ENCODE data around the gene L3MBTL4. TPM values are rescaled to one million over a fixed set of nuclear protein-coding genes. Genes with fewer than 3 reads are reported as not detected.

L3MBTL4 gene
- total RNA-seq, 1 donor from 2014 or later = 16.2 TPM

DNA sequence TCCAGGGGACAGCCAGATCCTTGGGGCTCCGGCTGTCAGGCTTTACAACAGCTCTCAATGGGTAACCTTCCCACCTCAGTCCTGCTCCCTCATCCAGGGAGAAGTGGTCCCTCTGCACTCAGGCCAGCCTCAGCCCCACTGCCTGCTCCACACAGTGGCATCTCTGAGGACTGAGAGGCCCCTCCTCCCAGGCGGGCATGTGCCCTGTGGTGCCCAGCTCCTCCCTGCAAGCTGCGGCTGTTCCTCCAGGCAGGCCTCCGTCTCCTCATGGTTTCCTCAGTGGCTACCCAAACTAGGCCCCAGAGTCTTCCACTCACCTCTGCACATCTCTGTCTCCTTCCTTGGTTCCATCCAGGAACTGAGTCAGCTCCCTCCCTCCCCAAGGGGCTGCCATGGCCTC lies 437.7 kb downstream of the L3MBTL4 start:
- H3K36me3 ChIP-seq = no peaks in the 10 kb centered on the region
- TF ChIP-seq, protein P1, sequence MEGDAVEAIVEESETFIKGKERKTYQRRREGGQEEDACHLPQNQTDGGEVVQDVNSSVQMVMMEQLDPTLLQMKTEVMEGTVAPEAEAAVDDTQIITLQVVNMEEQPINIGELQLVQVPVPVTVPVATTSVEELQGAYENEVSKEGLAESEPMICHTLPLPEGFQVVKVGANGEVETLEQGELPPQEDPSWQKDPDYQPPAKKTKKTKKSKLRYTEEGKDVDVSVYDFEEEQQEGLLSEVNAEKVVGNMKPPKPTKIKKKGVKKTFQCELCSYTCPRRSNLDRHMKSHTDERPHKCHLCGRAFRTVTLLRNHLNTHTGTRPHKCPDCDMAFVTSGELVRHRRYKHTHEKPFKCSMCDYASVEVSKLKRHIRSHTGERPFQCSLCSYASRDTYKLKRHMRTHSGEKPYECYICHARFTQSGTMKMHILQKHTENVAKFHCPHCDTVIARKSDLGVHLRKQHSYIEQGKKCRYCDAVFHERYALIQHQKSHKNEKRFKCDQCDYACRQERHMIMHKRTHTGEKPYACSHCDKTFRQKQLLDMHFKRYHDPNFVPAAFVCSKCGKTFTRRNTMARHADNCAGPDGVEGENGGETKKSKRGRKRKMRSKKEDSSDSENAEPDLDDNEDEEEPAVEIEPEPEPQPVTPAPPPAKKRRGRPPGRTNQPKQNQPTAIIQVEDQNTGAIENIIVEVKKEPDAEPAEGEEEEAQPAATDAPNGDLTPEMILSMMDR (IDR thresholded peaks at IDR 0.05) = no peak
- intact Hi-C loops (cut with DNase I) = no loop called here
- H3K27ac ChIP-seq = no peak overlapping the region
- H3K4me3 ChIP-seq = no peak overlapping the region
- H3K27me3 ChIP-seq = no peaks in the 10 kb centered on the region
- H3K4me1 ChIP-seq = no peaks in the 10 kb centered on the region
- no peak for DNase-seq
- no peak for ATAC-seq
- no peaks in the 10 kb centered on the region for H3K9me3 ChIP-seq

DNA sequence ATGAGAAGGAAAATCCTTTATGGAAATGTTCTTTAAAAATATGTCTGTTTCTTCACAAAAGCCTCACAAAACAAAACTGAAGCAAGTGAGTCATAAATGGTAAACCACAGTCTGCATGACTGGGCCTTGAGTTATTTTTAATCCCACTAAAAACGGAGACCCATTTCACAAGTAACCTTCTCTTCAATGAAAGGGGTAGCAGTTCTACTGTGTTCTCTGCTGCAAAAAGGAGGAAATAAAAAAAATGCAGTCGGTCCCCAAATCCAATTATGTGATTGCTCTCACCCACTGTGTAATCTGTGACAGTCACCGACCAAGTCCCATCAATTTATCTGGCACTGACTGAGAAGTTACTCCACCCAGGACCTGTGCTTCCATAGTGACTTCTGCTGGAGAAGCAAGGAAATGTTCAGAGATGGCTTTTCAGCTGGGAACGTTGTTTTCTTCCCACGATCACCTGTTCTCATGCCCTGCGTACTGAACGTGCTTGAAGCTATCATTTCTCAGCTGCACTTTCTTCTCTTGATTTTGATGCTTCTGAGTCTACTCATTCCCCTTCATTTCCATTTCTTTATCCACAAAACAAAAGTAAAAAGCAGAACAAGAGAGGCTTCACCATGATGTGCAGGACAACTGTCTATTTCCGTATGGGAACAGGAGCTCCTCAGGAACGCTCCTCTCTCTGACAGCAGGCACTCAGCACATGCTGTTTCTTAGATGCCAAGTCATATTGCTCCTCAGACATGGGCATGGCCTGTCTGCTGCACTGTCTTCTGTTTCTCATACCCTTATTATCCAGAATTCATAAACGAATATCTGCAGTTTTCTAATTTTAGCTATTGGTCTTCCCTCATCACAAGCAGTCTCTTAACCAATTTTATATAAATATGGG lies 439.4 kb downstream of the L3MBTL4 start:
- intact Hi-C loops (cut with DNase I) = no loop called here
- no peak for ATAC-seq
- no peaks in the 10 kb centered on the region for H3K36me3 ChIP-seq
- no peaks in the 10 kb centered on the region for H3K4me1 ChIP-seq
- no peaks in the 10 kb centered on the region for H3K9me3 ChIP-seq
- no peak overlapping the region for H3K4me3 ChIP-seq
- TF ChIP-seq, protein P1 (IDR thresholded peaks at IDR 0.05) = no peak
- H3K27me3 ChIP-seq = no peaks in the 10 kb centered on the region
- no peak overlapping the region for H3K27ac ChIP-seq
- no peak for DNase-seq

GRCh38 chr18:5974696-5975095 lies 440.0 kb downstream of the L3MBTL4 start:
- no peaks in the 10 kb centered on the region for H3K36me3 ChIP-seq
- H3K27ac ChIP-seq = no peak overlapping the region
- no peaks in the 10 kb centered on the region for H3K27me3 ChIP-seq
- no peaks in the 10 kb centered on the region for H3K9me3 ChIP-seq
- no peak for ATAC-seq
- no peak for DNase-seq
- H3K4me1 ChIP-seq = no peaks in the 10 kb centered on the region
- TF ChIP-seq, protein P1 (IDR thresholded peaks at IDR 0.05) = no peak
- intact Hi-C loops (cut with DNase I) = no loop called here
- no peak overlapping the region for H3K4me3 ChIP-seq

DNA sequence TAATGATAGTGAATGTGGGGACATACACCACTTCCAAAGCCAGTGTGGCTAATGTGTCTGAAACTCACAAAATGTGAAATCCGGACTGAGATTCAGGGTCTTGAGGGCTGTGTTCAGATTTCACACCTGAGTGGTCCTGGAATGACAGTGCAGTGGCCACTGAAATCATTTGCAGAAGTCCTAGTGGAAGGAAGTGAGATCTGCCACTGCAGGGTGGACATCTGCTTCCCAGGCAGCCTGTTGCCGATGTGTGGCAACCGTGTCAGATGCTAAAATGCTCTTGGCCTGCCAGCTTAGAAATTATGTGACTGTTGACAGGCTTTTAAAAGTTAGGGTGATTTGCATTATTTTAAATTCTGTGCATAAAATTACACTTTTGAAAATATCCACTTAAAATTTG lies 441.6 kb downstream of the L3MBTL4 start:
- DNase-seq = no peak

DNA sequence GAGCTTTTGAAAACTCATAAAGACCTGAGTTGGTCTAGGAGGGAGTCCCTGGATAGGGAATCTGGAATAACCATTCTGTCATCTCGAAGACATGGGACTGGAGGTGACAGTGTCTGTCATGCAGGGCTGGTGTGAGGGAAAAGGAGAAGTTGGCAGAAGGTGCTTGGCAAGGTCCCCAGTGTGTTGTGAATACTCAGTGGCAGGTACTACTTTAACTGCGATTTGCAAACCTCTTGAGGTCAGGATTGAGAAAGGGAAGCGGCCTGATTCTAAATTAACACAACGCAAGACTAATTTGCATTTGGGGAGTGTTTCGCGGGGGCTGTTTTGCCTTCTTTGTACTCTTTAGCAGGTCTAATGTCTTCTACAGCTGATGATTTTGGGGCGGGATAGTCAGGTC lies 442.4 kb downstream of the L3MBTL4 start:
- DNase-seq (no peak), ATAC-seq (no peak)
- TF ChIP-seq, protein P1 (IDR thresholded peaks at IDR 0.05) = no peak
- Histone ChIP-seq H3K4me3 (no peak overlapping the region), H3K27me3 (no peaks in the 10 kb centered on the region), H3K4me1 (no peaks in the 10 kb centered on the region), H3K36me3 (no peaks in the 10 kb centered on the region), H3K27ac (no peak overlapping the region), H3K9me3 (no peaks in the 10 kb centered on the region)
- intact Hi-C loops (cut with DNase I) = no loop called here

More for the DNA sequence above, 441.6 kb downstream of the L3MBTL4 start:
- Histone ChIP-seq H3K27ac (no peak overlapping the region), H3K9me3 (no peaks in the 10 kb centered on the region), H3K4me3 (no peak overlapping the region), H3K36me3 (no peaks in the 10 kb centered on the region), H3K4me1 (no peaks in the 10 kb centered on the region), H3K27me3 (no peaks in the 10 kb centered on the region)
- intact Hi-C loops (cut with DNase I) = no loop called here
- no peak for ATAC-seq
- TF ChIP-seq, protein P1 (IDR thresholded peaks at IDR 0.05) = no peak
